Neuron (in vitro differentiated cells): Measurements from ENCODE around the gene SNED1.
"Not testable (repeated sequence)": the region's sequence is repeated elsewhere in the genome, so short reads cannot be mapped to it uniquely, and the experiment has no call there.

ENCODE experiments used
- H2AFZ ChIP-seq: one replicate; pipeline ENCODE4 v1.6.1; 2013; ENCODE audit warnings: low read depth, mild to moderate bottlenecking, inconsistent platforms, low read length, moderate library complexity
- H3K27me3 ChIP-seq: one replicate; pipeline ENCODE4 v1.6.1; 2013; ENCODE audit warnings: low read length; ENCODE audit not compliant: insufficient read depth
- H3K36me3 ChIP-seq: one replicate; pipeline ENCODE4 v1.6.1; 2013; ENCODE audit warnings: low read length; ENCODE audit not compliant: insufficient read depth
- H3K4me1 ChIP-seq: one replicate; pipeline ENCODE4 v1.6.1; 2013; ENCODE audit warnings: low read length; ENCODE audit not compliant: insufficient read depth
- H3K4me3 ChIP-seq: 2 replicates; pipeline ENCODE4 v1.5.1; 2013; ENCODE audit warnings: mild to moderate bottlenecking, low read length, moderate library complexity
- H3K9me3 ChIP-seq: one replicate; pipeline ENCODE4 v1.6.1; 2013; ENCODE audit warnings: low read length

Gene SNED1

GRCh38 chr2:240972636-240973521, 25.5 kb upstream of the SNED1 start:
- Histone ChIP-seq H3K36me3 (no peaks in the 10 kb centered on the region), H3K9me3 (no peaks in the 10 kb centered on the region), H3K27me3 (peaks cover 6% of the 10 kb centered on the region), H3K4me1 (peaks cover 7% of the 10 kb centered on the region), H2AFZ (no peak overlapping the region), H3K4me3 (no peak overlapping the region)

DNA sequence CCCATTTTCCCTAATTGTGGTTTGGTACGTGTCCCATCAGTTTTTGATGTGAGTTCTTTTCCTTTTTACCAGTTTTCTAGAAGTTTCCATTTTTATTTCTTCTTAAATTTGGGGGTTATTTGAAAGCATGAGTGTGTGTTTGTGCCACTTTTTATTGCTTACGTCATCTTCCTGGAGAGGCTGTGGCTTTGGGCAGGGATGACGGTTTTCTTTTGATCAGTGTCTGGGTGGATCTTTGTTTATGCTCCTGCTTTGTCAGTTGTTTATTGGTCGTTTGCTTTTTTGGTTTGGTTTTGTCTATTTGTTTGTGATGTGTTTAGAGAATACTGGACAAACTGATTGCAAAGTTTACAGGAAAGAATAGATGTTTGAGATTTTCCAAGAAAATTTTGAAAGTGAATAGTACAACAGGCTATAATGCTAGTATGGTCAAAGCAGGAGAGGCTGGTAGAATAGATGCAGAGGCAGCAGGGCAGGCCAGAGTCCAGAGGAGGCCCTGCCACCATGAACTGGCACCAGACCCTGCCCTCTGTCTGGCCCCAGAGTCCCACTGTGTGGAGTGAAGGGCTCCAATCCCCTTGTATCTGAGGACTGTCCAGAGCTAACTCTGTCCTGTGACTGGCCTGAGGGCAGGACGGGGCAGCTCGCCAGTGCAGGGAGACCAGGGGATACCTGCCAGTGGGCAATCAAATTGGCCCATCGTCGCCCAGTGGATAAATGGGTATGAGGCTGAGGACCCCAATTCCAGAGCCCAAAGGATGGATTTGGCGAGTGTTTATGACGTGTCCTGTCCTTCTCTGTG, 23.4 kb upstream of the SNED1 start:
- no peaks in the 10 kb centered on the region for H3K36me3 ChIP-seq

GRCh38 chr2:240975903-240976302, 22.5 kb upstream of the SNED1 start:
- H3K4me1 ChIP-seq, H3K36me3 ChIP-seq, H2AFZ ChIP-seq, H3K27me3 ChIP-seq, H3K4me3 ChIP-seq, H3K9me3 ChIP-seq: not testable (repeated sequence)

More for the DNA sequence above, 23.4 kb upstream of the SNED1 start:
- peaks cover 6% of the 10 kb centered on the region for H3K27me3 ChIP-seq
- H2AFZ ChIP-seq, result no peak overlapping the region
- H3K9me3 ChIP-seq, result no peaks in the 10 kb centered on the region
- peaks cover 7% of the 10 kb centered on the region for H3K4me1 ChIP-seq
- H3K4me3 ChIP-seq, result no peak overlapping the region

DNA sequence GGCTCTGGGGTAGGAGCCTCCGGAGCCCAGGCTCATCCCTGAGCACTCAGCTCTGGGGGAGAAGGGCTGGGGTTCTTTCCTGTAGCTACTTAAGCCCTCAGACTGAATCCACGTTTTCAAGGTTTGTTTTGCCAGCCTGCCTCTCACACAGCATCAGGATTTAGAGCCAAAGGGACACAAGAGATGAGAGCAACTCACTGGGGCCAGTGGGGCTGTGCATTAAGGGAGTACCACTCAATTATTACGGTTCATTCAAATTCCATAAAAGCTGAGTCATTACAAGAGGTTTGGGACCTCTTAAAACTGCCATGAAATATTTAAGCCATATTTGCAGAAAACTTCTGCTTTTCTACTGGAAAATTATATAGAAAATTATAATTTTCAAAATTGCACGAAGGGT, 17.1 kb upstream of the SNED1 start:
- no peaks in the 10 kb centered on the region for H3K4me1 ChIP-seq
- no peak overlapping the region for H2AFZ ChIP-seq
- no peak overlapping the region for H3K4me3 ChIP-seq
- no peaks in the 10 kb centered on the region for H3K9me3 ChIP-seq
- H3K36me3 ChIP-seq, result no peaks in the 10 kb centered on the region
- H3K27me3 ChIP-seq, result peaks cover 28% of the 10 kb centered on the region

- no peak overlapping the region for H3K4me3 ChIP-seq
- no peak overlapping the region for H2AFZ ChIP-seq
- peaks cover 28% of the 10 kb centered on the region for H3K27me3 ChIP-seq
- no peaks in the 10 kb centered on the region for H3K9me3 ChIP-seq
- no peaks in the 10 kb centered on the region for H3K36me3 ChIP-seq
- H3K4me1 ChIP-seq, result no peaks in the 10 kb centered on the region
Observed at GRCh38 chr2:240981871-240982800, 16.3 kb upstream of the SNED1 start.

DNA sequence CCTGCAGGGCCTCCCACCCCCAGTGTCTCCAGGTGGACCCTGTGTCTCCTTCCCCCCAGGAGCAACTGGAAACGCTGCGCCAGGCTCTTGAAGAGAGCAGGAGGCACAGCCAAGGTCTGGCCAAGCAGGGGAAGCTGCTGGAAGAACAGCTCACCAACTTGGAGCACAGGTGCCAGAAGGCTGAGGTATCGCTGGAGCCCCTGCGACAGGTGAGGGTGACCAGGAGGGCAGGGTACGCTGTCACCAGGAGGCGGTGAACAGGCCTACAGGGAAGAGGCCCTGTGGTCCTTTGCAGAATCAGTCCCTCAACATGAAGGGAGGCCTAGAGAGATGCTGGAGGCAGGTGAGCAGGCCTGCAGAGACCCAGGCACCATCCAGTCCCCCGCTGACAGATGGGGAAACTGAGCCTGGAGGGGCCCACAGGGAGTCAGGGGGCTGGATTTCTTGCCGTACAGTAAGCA, 15.6 kb upstream of the SNED1 start:
- Histone ChIP-seq H3K4me1 (no peaks in the 10 kb centered on the region), H3K36me3 (no peaks in the 10 kb centered on the region), H3K27me3 (peaks cover 32% of the 10 kb centered on the region)

GRCh38 chr2:240983361-240983995, 14.9 kb upstream of the SNED1 start:
- H3K36me3 ChIP-seq, result no peaks in the 10 kb centered on the region
- H3K4me1 ChIP-seq, result no peaks in the 10 kb centered on the region
- no peak overlapping the region for H2AFZ ChIP-seq
- no peak overlapping the region for H3K4me3 ChIP-seq
- H3K9me3 ChIP-seq, result no peaks in the 10 kb centered on the region
- peaks cover 38% of the 10 kb centered on the region for H3K27me3 ChIP-seq

More for the DNA sequence above, 15.6 kb upstream of the SNED1 start:
- Histone ChIP-seq H3K9me3 (no peaks in the 10 kb centered on the region), H2AFZ (no peak overlapping the region), H3K4me3 (no peak overlapping the region)

- Histone ChIP-seq H3K27me3 (peaks cover 42% of the 10 kb centered on the region), H2AFZ (no peak overlapping the region), H3K4me1 (no peaks in the 10 kb centered on the region), H3K9me3 (no peaks in the 10 kb centered on the region), H3K36me3 (no peaks in the 10 kb centered on the region), H3K4me3 (no peak overlapping the region)
Observed at GRCh38 chr2:240983996-240984498, 14.4 kb upstream of the SNED1 start.

GRCh38 chr2:240985881-240986786, 12.3 kb upstream of the SNED1 start:
- Histone ChIP-seq H3K9me3 (no peaks in the 10 kb centered on the region), H3K36me3 (no peaks in the 10 kb centered on the region), H3K27me3 (peaks cover 56% of the 10 kb centered on the region), H3K4me3 (no peak overlapping the region), H2AFZ (no peak overlapping the region), H3K4me1 (no peaks in the 10 kb centered on the region)

- Histone ChIP-seq H3K36me3 (no peaks in the 10 kb centered on the region), H3K4me3 (no peak overlapping the region), H3K4me1 (no peaks in the 10 kb centered on the region), H3K27me3 (peaks cover 55% of the 10 kb centered on the region), H2AFZ (no peak overlapping the region), H3K9me3 (no peaks in the 10 kb centered on the region)
Observed at GRCh38 chr2:240986787-240987411, 11.5 kb upstream of the SNED1 start.

DNA sequence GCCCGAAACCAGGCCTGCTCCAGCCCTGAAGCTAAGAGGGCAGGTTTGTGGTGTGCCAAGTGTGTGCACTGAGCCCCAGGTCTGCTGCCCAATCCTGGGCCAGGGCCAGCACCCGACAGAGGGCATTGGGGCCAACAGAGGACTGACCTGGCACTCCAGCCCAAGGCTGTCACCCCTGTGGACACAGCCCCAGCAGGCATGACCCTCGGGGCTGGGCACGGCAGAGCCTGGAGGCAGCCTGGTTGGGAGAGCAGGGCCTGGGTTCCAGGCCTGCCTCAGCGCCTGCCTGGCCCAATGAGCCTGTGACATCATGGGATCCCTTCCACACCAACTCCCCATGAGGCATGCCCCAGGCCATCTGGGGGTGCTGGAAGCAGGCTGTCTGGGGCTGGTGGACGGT, 10.8 kb upstream of the SNED1 start:
- Histone ChIP-seq H3K4me3 (no peak overlapping the region), H3K27me3 (peaks cover 48% of the 10 kb centered on the region), H3K36me3 (no peaks in the 10 kb centered on the region), H3K4me1 (no peaks in the 10 kb centered on the region), H2AFZ (no peak overlapping the region), H3K9me3 (no peaks in the 10 kb centered on the region)
